Esophagus squamous epithelium (tissue), 4 donors: ENCODE measurements around the gene NRXN3.

Source experiments
- POLR2A ChIP-seq, 4 donors: fragments of 450-650 bp; IDR thresholded peaks; one replicate each; pipeline ENCODE4 v1.6.1; 2017; ENCODE audit warnings: antibody characterized with exemption in 4 of 4, mild to moderate bottlenecking in 4 of 4, moderate library complexity in 3 of 4
- TF ChIP-seq, protein P1 (sequence below), 6 experiments: fragments of 450-650 bp in 4 of 6; fragments of 200-600 bp in 2 of 6; sonication (generic) in 2 of 6; IDR thresholded peaks; one replicate each; pipeline ENCODE4 v1.5.1; 2016 to 2019; ENCODE audit warnings: antibody characterized with exemption in 6 of 6, mild to moderate bottlenecking in 4 of 6, moderate library complexity in 4 of 6

GRCh38 chr14:78947681-78948080 lies 777.5 kb downstream of the NRXN3 start:
- TF ChIP-seq POLR2A (IDR thresholded peaks at IDR 0.05) = no peak
- TF ChIP-seq, protein P1, sequence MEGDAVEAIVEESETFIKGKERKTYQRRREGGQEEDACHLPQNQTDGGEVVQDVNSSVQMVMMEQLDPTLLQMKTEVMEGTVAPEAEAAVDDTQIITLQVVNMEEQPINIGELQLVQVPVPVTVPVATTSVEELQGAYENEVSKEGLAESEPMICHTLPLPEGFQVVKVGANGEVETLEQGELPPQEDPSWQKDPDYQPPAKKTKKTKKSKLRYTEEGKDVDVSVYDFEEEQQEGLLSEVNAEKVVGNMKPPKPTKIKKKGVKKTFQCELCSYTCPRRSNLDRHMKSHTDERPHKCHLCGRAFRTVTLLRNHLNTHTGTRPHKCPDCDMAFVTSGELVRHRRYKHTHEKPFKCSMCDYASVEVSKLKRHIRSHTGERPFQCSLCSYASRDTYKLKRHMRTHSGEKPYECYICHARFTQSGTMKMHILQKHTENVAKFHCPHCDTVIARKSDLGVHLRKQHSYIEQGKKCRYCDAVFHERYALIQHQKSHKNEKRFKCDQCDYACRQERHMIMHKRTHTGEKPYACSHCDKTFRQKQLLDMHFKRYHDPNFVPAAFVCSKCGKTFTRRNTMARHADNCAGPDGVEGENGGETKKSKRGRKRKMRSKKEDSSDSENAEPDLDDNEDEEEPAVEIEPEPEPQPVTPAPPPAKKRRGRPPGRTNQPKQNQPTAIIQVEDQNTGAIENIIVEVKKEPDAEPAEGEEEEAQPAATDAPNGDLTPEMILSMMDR (IDR thresholded peaks at IDR 0.05) = no peak
